Gastrocnemius medialis (tissue), 4 donors: Measurements from ENCODE around the gene PHF20. TPM values are rescaled to one million over a fixed set of nuclear protein-coding genes. Genes with fewer than 3 reads are reported as not detected.

ENCODE experiments used
- ATAC-seq, 2 donors: fragments of 150-250 bp; one replicate each; pipeline ENCODE4 v1.9.1; 2016
- DNase-seq, 2 donors: peaks; one replicate each; pipeline ENCODE4 v3.0.0-alpha.2; 2019
- H3K27ac ChIP-seq, 4 donors: fragments of 200-600 bp; sonication (generic); 1 replicate in 1 of 4; 2 replicates in 3 of 4; pipeline ENCODE4 v1.5.1; 2016 to 2018; ENCODE audit warnings: mild to moderate bottlenecking in 2 of 4, moderate library complexity in 1 of 4
- H3K27me3 ChIP-seq, 3 donors: fragments of 200-600 bp; sonication (generic) in 2 of 3; 1 replicate in 1 of 3; 2 replicates in 2 of 3; pipeline versions ENCODE4 v1.5.1 to v1.6.0; 2016 to 2019; ENCODE audit warnings: mild to moderate bottlenecking in 1 of 3, moderate library complexity in 1 of 3
- H3K36me3 ChIP-seq, 2 donors: fragments of 200-600 bp; sonication (generic) in 1 of 2; one replicate each; pipeline ENCODE4 v1.5.1; 2017 to 2018
- H3K4me1 ChIP-seq, 2 donors: fragments of 200-600 bp; sonication (generic) in 1 of 2; one replicate each; pipeline ENCODE4 v1.5.1; 2016 to 2017; ENCODE audit warnings: mild to moderate bottlenecking in 2 of 2
- H3K4me3 ChIP-seq, 4 donors: fragments of 200-600 bp; sonication (generic) in 3 of 4; 1 replicate in 1 of 4; 2 replicates in 3 of 4; pipeline ENCODE4 v1.5.1; 2016 to 2019; ENCODE audit warnings: mild to moderate bottlenecking in 2 of 4
- H3K9me3 ChIP-seq, 3 donors: fragments of 200-600 bp; sonication (generic) in 2 of 3; 1 replicate in 1 of 3; 2 replicates in 2 of 3; pipeline ENCODE4 v1.5.1; 2016 to 2019
- CTCF ChIP-seq, 5 experiments: fragments of 450-650 bp in 3 of 5; fragments of 200-600 bp in 2 of 5; sonication (generic) in 2 of 5; IDR thresholded peaks in 4 of 5; conservative IDR thresholded peaks in 1 of 5; 1 replicate in 4 of 5; 2 replicates in 1 of 5; pipeline ENCODE4 v1.5.1; 2016 to 2019; ENCODE audit warnings: antibody characterized with exemption in 5 of 5, mild to moderate bottlenecking in 3 of 5, moderate library complexity in 3 of 5
- POLR2A ChIP-seq, 2 donors: fragments of 450-650 bp; IDR thresholded peaks; one replicate each; pipeline ENCODE4 v1.6.1; 2017; ENCODE audit warnings: antibody characterized with exemption in 2 of 2, mild to moderate bottlenecking in 2 of 2, moderate library complexity in 2 of 2
- in situ Hi-C, 4 donors: fragments of 200-750 bp; cut with MboI; loops; one replicate each; pipeline versions ENCODE4 v1.15.0 to v1.8.0; 2017; ENCODE audit warnings: low sequenced_read_pairs in 4 of 4
- intact Hi-C: fragments of 100-400 bp; cut with DNase I; formaldehyde crosslinking; loops from one replicate; pipeline ENCODE4 v1.15.1; 2023; ENCODE audit warnings: low total_unique reads
- total RNA-seq, 4 donors: library from RNA; depleted of rRNA; stranded (reverse); fragments of >200 nt; gene quantifications; one replicate each; pipeline versions ENCODE4 v1.1.0 to v1.2.3, GENCODE V29; 2016

Gene PHF20
- total RNA-seq, 4 donors from 2014 or later: 72.6 to 91.9 (median 82.2) TPM

GRCh38 chr20:35831029-35831428 lies 59.2 kb downstream of the PHF20 start:
- peaks cover 32 to 34% of the 10 kb centered on the region in 2 donors for H3K4me1 ChIP-seq
- in situ Hi-C loops (no loop called here), intact Hi-C loops (no loop called here)
- H3K27me3 ChIP-seq: no peaks in the 10 kb centered on the region
- H3K4me3 ChIP-seq: no peak overlapping the region
- no peaks in the 10 kb centered on the region for H3K36me3 ChIP-seq
- no peak overlapping the region for H3K27ac ChIP-seq
- DNase-seq (no peak), ATAC-seq (no peak)
- H3K9me3 ChIP-seq: no peaks in the 10 kb centered on the region
- no peak for TF ChIP-seq CTCF (IDR thresholded peaks at IDR 0.05 in 4 of 5, conservative IDR thresholded peaks at IDR 0.05 in 1 of 5)
- TF ChIP-seq POLR2A (IDR thresholded peaks at IDR 0.05): no peak

GRCh38 chr20:35831971-35832370 lies 60.2 kb downstream of the PHF20 start:
- Histone ChIP-seq H3K27ac (peak overlapping the region in 1 of 4 donors; percentile 14), H3K27me3 (no peaks in the 10 kb centered on the region), H3K4me3 (no peak overlapping the region), H3K4me1 (peaks cover 32 to 36% of the 10 kb centered on the region in 2 donors), H3K9me3 (no peaks in the 10 kb centered on the region), H3K36me3 (no peaks in the 10 kb centered on the region)
- intact Hi-C loops: no loop called here
- TF ChIP-seq CTCF (IDR thresholded peaks at IDR 0.05 in 4 of 5, conservative IDR thresholded peaks at IDR 0.05 in 1 of 5) (no peak), POLR2A (IDR thresholded peaks at IDR 0.05) (no peak)
- in situ Hi-C loops: no loop called here
- ATAC-seq (no peak), DNase-seq (no peak)

GRCh38 chr20:35833241-35833640 lies 61.4 kb downstream of the PHF20 start:
- Histone ChIP-seq H3K9me3 (no peaks in the 10 kb centered on the region), H3K4me1 (peaks cover 40 to 44% of the 10 kb centered on the region in 2 donors), H3K27me3 (no peaks in the 10 kb centered on the region), H3K4me3 (no peak overlapping the region), H3K27ac (no peak overlapping the region), H3K36me3 (no peaks in the 10 kb centered on the region)
- intact Hi-C loops: no loop called here
- no peak for TF ChIP-seq CTCF (IDR thresholded peaks at IDR 0.05 in 4 of 5, conservative IDR thresholded peaks at IDR 0.05 in 1 of 5)
- in situ Hi-C loops: no loop called here
- DNase-seq (no peak), ATAC-seq (no peak)

- Histone ChIP-seq H3K4me3 (no peak overlapping the region), H3K27ac (peak overlapping the region; percentile 39 to 47 (median 45)), H3K4me1 (peaks cover 15 to 21% of the 10 kb centered on the region in 2 donors), H3K27me3 (no peaks in the 10 kb centered on the region), H3K36me3 (peaks cover 0 to 5% of the 10 kb centered on the region in 2 donors), H3K9me3 (no peaks in the 10 kb centered on the region)
- in situ Hi-C loops (no loop called here), intact Hi-C loops (no loop called here)
- peak in 1 of 2 donors; percentile 13 for ATAC-seq
- no peak for DNase-seq
- TF ChIP-seq POLR2A (IDR thresholded peaks at IDR 0.05) (no peak), CTCF (IDR thresholded peaks at IDR 0.05 in 4 of 5, conservative IDR thresholded peaks at IDR 0.05 in 1 of 5) (no peak)
Observed at GRCh38 chr20:35837577-35838195, 65.9 kb downstream of the PHF20 start.

GRCh38 chr20:35838205-35838604 lies 66.4 kb downstream of the PHF20 start:
- TF ChIP-seq CTCF (IDR thresholded peaks at IDR 0.05 in 4 of 5, conservative IDR thresholded peaks at IDR 0.05 in 1 of 5) (no peak), POLR2A (IDR thresholded peaks at IDR 0.05) (no peak)
- in situ Hi-C loops (no loop called here), intact Hi-C loops (no loop called here)
- Histone ChIP-seq H3K36me3 (peaks cover 0 to 10% of the 10 kb centered on the region in 2 donors), H3K9me3 (no peaks in the 10 kb centered on the region), H3K4me1 (peaks cover 15 to 20% of the 10 kb centered on the region in 2 donors), H3K27me3 (no peaks in the 10 kb centered on the region), H3K4me3 (no peak overlapping the region), H3K27ac (peak overlapping the region; percentile 39 to 47 (median 45))
- DNase-seq: no peak
- ATAC-seq: peak; percentile 68 to 82
